ENCODE data around the gene ZNF83. TPM values are rescaled to one million over a fixed set of nuclear protein-coding genes. Genes with fewer than 3 reads are reported as not detected.
"Not testable (repeated sequence)": the region's sequence is repeated elsewhere in the genome, so short reads cannot be mapped to it uniquely, and the experiment has no call there.

ZNF83 gene
- total RNA-seq (2014; rRNA removed; shearing (Covaris generic)): 30.9 and 34.6 TPM in 2 replicates
- 57.7 and 91.0 TPM in 2 replicates for polyA plus RNA-seq (2014; cell fraction: nucleus; rRNA removed)

DNA sequence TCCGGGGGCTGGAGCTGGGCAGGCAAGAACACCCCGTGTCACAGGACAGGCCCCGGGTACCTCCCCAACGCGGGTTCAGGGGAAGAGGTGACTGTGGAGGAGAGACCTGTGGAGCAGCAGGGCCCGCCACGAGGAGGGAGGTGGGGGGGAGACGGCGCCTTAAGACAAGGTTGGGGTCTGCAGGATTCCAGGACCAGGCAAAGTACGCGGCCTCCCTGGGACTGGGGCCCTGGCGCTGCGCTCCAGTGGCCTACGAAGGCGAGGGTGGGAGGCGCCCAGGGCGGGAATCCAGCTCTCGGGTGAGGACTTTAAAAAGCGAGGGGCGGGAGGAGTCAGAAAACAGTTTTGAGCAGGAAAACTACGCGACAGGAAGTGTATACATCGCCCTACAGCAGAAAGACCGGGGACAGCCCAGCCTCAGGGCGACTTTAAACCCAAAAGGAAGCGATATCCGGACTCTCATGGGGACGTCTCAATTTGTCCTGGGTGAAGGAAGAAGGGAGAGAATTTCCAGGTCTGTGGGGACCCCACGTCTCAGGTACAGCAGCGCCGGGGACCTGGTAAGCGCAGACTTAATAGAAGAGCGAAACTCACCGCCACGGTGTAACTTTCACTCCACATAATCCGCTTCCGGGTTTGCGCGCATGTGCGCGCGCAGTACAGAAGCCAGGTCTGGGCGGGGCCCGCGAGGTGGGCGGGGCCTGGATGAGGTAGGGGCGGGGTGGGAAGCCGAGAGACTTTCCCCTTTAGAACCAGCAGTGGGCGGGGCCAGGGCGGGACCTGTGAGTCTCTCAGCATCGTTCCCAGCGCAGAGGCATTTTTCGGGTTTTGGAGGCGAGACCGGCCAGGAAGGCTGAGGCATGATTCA, at the start of gene ZNF83:
ZNF83 (minus strand) TSS at position 638 of the 868 bp plus-strand sequence.
- DNase-seq (ENCODE audit: extremely low read depth, low read depth): peak; percentile 84

GRCh38 chr19:52687684-52688083, 49.5 kb upstream of the ZNF83 start:
- DNase-seq (ENCODE audit: extremely low read depth, low read depth): no peak

DNA sequence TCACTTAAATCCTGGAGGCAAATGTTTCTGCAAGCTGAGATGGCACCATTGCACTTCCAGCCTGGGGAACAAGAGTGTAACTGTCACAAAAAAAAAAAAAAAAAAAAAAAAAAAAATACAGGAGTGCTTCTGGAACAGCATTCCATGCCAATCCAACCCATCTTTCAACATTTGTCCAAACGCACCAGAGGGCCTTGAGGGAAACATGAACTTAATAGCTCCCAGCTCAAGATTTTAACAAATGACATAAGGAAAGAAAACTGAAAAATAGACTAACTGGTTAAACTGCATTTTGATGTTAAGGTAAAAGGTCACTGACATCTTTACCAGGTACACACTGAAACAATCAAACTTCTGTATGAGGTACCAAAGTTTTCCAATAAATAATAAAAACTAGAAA, 47.7 kb upstream of the ZNF83 start:
- no peak for DNase-seq (ENCODE audit: extremely low read depth, low read depth)

DNA sequence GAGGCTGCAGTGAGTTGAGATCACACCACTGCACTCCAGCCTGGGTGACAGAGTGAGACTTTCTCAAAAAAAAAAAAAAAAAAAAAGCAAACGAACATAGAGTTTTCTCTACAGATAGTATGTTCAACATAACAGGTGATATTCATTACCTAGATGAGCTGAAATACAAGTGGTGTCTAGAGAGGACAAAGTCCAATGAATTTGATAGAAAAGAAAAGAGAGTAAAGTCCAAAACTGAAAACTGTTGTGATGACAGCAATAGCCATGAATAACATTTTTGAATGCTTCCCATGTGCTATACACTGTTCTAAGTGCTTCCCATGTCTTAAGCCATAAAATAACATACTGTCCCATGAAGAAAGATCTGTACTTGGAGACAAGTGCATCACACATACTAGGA, 43.1 kb upstream of the ZNF83 start:
- not testable (repeated sequence) for DNase-seq (ENCODE audit: extremely low read depth, low read depth)

DNA sequence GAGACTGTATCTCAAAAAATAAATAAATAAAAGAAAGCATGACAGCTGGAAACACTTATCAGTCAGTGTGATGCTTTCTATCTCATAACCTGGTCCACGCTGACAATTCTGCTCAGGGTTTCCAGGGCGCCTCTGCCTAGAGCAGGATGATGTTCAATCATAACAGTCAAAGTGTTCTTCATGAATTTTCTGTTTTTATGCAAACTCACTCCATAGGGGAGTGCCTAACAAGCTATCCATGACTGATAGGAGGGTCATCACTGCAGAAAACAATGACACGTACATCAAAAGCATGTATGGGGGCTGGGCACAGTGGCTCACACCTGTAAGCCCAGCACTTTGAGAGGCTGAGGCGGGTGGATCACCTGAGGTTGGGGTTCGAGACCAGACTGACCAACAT, 41.4 kb upstream of the ZNF83 start:
- no peak for DNase-seq (ENCODE audit: extremely low read depth, low read depth)

DNA sequence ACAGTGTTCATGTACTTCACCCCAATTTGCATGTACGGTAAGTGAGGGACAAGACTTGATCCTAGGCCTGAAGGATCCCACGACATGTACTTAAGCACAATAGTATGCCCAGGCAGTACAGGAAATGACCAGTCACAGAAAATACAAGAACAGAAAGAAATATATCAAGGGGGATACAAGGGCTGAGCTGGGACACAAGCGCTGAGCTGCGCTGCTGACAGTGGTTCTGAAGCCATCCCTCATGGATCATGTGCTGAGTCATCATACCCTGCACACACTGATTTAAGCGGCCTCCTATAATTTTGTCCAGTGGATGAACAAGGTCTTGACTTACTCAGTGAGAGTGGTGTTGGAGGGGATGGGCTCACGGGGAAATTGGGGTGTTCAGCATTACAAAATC, 37.1 kb upstream of the ZNF83 start:
- DNase-seq (ENCODE audit: extremely low read depth, low read depth): not testable (repeated sequence)

DNA sequence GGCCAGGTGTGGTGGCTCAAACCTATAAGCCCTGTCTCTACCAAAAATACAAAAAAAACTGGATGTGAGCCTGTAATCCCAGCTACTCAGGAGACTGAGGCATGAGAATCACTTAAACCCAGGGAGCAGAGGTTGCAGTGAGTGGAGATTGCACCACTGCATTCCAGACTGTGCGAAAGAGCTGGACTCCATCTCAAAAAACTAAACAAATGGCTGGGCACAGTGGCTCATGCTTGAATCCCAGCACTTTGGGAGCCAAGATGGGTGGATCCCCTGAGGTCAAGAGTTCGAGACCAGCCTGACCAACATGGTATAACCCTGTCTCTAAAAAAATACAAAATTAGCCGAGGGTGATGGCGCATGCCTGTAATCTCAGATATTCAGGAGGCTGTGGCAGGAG, 34.9 kb upstream of the ZNF83 start:
- DNase-seq (ENCODE audit: extremely low read depth, low read depth): no peak

DNA sequence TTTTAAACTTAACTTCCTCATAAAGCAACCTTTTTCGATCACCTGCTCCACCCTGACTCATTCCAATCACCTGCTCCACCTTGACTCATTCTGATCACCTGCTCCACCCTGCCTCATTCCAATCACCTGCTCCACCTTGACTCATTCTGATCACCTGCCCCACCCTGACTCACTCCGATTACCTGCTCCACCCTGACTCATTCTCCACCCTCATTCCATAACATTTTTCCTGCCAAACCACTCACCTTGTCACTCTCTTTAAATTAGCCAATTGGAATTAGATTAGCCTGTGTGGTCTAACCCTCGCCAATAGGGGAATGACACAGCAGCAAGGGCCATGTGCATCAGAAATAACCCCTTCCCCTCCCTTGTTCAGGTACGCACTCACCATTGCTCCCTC, 31.9 kb upstream of the ZNF83 start:
- no peak for DNase-seq (ENCODE audit: extremely low read depth, low read depth)

DNA sequence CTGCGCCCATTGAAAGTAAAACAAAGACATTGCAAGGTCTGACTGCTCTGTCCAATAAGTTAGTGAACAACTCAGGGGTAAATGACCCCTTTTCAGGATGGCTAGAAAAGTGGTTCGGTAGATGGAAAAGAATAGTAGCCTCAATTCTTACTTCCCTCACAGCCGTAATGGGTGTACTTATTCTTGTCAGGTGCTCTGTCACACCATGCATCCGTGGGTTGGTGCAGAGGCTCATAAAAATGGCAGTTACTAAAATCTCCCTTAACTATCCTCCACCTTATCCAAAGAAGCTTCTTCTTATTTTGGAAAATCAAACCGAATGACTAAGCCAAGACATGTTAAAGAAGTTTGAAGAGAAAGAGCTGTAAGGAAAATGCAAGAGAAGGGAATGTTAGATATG, 31.4 kb upstream of the ZNF83 start:
- no peak for DNase-seq (ENCODE audit: extremely low read depth, low read depth)

DNA sequence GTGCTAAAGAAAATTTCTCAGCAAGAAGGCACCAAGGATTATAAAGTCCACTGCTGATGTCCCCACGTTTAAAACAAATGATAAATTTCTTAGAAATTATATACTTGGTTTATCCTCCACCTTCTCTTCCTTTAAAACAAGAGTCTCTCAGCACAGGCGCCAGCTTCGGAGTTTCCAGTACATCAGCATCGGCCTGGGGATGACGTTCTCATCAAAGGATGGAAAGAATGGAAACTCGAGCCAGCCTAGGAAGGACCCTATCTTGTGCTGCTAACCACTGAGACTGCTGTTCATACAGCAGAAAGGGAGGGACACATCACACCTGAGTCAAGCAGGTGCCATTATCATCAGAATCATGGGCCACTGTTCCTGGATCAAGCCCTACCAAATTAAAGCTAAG, 29.8 kb upstream of the ZNF83 start:
- no peak for DNase-seq (ENCODE audit: extremely low read depth, low read depth)

GRCh38 chr19:52666506-52666905, 28.4 kb upstream of the ZNF83 start:
- no peak for DNase-seq (ENCODE audit: extremely low read depth, low read depth)

DNA sequence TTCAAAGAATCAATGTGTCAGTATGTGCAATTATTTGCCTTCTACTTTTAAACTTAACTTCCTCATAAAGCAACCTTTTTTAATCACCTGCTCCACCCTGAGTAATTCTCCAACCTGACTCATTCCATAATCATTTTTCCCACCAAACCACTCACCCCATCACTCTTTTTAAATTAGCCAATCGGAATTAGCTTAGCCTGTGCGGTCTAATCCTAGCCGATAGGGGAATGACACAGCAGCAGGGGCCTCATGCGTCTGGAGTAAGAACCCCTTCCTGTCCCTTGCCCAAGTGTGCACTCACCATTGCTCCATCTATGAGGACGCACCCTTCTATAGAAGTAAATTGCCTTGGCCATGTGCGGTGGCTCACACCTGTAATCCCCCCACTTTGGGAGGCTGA, 27.4 kb upstream of the ZNF83 start:
- no peak for DNase-seq (ENCODE audit: extremely low read depth, low read depth)

GRCh38 chr19:52665027-52665426, 26.9 kb upstream of the ZNF83 start:
- DNase-seq (ENCODE audit: extremely low read depth, low read depth): no peak

GRCh38 chr19:52664461-52664860, 26.3 kb upstream of the ZNF83 start:
- DNase-seq (ENCODE audit: extremely low read depth, low read depth): no peak

DNA sequence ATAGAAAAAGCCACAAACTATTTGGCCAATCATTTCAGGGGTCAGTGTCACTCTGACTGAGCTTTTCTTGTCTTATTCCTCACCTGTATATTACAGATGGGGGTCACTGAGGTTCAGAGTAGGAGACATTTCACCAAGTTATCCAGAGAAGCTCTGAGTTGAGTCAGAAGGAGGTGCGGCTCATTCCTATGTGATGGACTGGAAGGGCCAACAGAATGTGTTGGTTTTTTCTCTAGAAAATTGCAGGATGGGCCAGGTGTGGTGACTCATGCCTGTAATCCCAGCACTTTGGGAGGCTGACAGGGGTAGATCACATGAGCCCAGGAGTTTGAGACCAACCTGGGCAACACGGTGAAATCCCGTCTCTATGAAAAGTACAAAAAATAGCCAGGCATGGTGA, 24.5 kb upstream of the ZNF83 start:
- no peak for DNase-seq (ENCODE audit: extremely low read depth, low read depth)

DNA sequence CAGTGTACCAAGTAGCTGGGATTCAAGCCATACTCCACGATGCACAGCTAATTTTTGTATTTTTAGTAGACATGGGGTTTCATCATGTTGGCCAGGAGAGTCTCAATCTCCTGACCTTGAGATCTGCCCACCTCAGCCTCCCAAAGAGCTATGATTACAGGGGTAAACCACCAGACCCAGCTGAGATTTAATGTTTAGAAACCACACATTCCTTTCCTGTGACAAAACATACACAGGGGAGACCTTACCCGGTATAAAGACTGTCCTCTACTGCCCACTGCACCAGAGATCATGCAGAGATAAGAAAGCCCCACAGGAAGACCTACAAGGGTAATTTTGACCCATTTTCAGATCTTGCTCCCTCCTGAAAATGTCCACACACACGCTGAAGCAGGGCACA, 22.8 kb upstream of the ZNF83 start:
- no peak for DNase-seq (ENCODE audit: extremely low read depth, low read depth)

DNA sequence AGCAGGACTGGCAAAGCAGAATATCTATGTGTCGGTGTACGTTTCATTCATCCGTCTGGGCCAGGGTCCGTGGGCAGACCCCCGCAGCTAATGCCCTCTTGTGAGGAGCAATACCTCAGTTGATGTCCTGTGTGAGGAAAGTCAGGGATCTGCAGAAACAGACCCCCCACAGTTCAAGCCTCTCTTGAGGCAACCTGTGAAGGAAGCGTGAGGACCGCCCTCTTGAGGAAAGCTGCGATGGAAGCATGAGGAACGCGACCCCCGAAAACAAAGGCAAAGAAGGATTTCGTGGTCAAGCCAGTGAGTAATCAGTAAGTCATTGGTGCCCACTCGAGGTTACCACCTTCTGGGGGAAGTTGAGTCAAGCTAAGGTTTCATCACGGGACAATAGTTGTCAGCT, 20.9 kb upstream of the ZNF83 start:
- DNase-seq (ENCODE audit: extremely low read depth, low read depth): no peak

GRCh38 chr19:52658595-52658994, 20.4 kb upstream of the ZNF83 start:
- DNase-seq (ENCODE audit: extremely low read depth, low read depth): no peak

- DNase-seq (ENCODE audit: extremely low read depth, low read depth): no peak
Observed at GRCh38 chr19:52653161-52653560, 15.0 kb upstream of the ZNF83 start.

- no peak for DNase-seq (ENCODE audit: extremely low read depth, low read depth)
Observed at GRCh38 chr19:52651956-52652355, 13.8 kb upstream of the ZNF83 start.

DNA sequence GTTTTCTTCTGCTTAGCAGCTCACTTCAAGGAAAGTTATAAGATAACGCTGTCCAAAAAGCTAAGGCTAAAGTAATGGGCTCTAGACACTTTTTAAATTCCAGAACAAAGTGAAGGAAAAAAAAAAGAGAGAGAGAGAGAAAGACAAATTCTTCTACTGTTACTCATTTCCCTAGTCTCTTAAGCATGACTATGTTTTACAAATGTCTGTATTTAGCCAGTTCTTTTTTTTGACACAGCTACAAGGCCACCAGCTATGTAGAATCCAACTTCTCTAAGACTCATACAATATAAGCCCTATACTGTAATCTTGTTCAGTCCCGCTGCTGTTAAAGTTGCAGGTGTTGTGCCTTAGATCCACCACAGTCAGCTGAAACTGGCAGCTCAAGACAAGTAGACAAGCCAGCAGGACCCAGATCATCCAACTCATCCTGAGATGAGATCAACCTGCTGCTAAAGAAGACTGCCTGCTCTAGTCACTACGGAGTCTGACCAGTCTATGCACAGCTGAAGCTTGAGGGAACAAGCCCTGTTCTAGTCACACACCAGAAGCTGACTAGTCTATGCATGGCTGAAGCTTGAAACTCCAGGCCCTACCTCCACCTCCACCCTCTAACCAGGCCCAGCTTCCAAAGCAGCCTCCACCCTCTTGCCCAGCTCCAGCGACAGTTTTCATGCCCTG, 10.3 kb upstream of the ZNF83 start:
- DNase-seq (ENCODE audit: extremely low read depth, low read depth): no peak

DNA sequence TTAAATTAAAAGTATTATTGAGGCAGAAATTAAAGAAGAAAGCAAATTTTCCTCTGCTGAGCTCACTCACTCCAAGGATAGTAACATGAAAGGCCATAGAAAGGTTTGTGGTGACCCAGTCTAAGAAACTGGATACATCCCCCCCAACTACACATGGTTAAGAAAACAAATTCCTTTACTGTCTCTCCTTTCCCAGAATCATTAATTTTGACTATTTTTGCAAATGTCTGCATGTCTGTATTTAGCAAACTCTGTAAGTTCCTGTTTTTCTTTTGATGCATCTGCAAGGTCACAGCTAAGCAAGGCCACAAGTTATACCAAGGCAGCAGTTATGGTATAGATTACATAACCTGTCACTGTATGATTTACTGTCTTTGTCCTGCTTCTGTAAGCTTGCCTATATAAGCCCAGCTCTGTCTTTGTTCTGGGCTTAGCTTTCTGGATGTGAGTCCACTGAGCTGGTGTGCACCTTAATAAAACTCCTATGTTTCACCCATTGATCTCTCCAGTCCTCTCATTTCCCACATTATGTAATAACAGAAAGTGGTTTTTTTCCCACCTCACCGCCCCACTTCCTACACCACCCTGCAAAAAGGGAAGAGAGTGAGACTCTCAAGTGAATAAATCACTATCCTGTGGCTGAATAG, 8.5 kb upstream of the ZNF83 start:
- DNase-seq (ENCODE audit: extremely low read depth, low read depth): no peak
